OCI-LY1 (cell line): ENCODE measurements around the gene SIK2.

Source experiments
- CTCF ChIP-seq: fragments of 200-600 bp; sonication (generic), shearing (Covaris generic); IDR thresholded peaks from 2 replicates; pipeline ENCODE4 v1.5.1; 2017; ENCODE audit warnings: mild to moderate bottlenecking, antibody characterized with exemption, low read length, moderate library complexity, mixed read lengths
- EZH2 ChIP-seq: fragments of 200-600 bp; sonication (generic), shearing (Covaris generic); IDR thresholded peaks from 2 replicates; pipeline ENCODE4 v1.8.0; 2017; ENCODE audit warnings: borderline replicate concordance, mixed run types, mild to moderate bottlenecking, antibody characterized with exemption, low read length, moderate library complexity, mixed read lengths

GRCh38 chr11:111606986-111607385 lies 4.7 kb downstream of the SIK2 start:
- TF ChIP-seq CTCF (no peak), EZH2 (no peak)
